GM21360 (cell line): ENCODE data around the gene ITGAE.

Experiments used
- ATAC-seq: cut with Tn5 transposase; IDR thresholded peaks from one replicate; pipeline ENCODE4 v1.9.1; 2021; ENCODE audit warnings: mild to moderate bottlenecking, moderate library complexity; ENCODE audit not compliant: unreplicated experiment

ITGAE gene

GRCh38 chr17:3678095-3678820 lies 122.7 kb downstream of the ITGAE start:
- ATAC-seq, result no peak

GRCh38 chr17:3675886-3676285 lies 125.1 kb downstream of the ITGAE start:
- no peak for ATAC-seq

GRCh38 chr17:3672571-3672970 lies 128.4 kb downstream of the ITGAE start:
- ATAC-seq, result no peak

- ATAC-seq, result no peak
These were observed 131.4 kb downstream of the ITGAE start for GRCh38 chr17:3669548-3669947.

- ATAC-seq, result no peak
These were observed 132.0 kb downstream of the ITGAE start for GRCh38 chr17:3669085-3669347.

- ATAC-seq, result peak; percentile 87
These were observed 132.5 kb downstream of the ITGAE start, which contains the start of the genes EMC6 and TAX1BP3 for GRCh38 chr17:3668279-3669084. Gene EMC6 (plus strand): TSS chr17:3668812. CDS start chr17:3669147, 335 bp downstream. Gene TAX1BP3 (minus strand): TSS chr17:3668578. CDS start chr17:3668526, 52 bp downstream.

GRCh38 chr17:3667366-3668278 lies 133.4 kb downstream of the ITGAE start:
- peak; percentile 7 for ATAC-seq

GRCh38 chr17:3666516-3666915 lies 134.5 kb downstream of the ITGAE start:
- ATAC-seq, result no peak

GRCh38 chr17:3665834-3666233 lies 135.2 kb downstream of the ITGAE start:
- ATAC-seq, result no peak
